DMS153 (cell line): ENCODE measurements around the gene PTPRG.

Experiments
- DNase-seq: peaks from one replicate; lab custom pipeline; 2025; lab: John Stamatoyannopoulos, UW

Gene PTPRG

GRCh38 chr3:61618231-61618630 lies 56.9 kb downstream of the PTPRG start:
- DNase-seq = no peak

GRCh38 chr3:61618871-61619270 lies 57.5 kb downstream of the PTPRG start:
- DNase-seq = no peak

- DNase-seq = no peak
Observed at GRCh38 chr3:61620073-61620472, 58.7 kb downstream of the PTPRG start.

GRCh38 chr3:61624300-61624699 lies 62.9 kb downstream of the PTPRG start:
- DNase-seq = no peak

GRCh38 chr3:61625429-61625828 lies 64.1 kb downstream of the PTPRG start:
- DNase-seq = no peak

- no peak for DNase-seq
Observed at GRCh38 chr3:61626484-61626883, 65.1 kb downstream of the PTPRG start.

DNA sequence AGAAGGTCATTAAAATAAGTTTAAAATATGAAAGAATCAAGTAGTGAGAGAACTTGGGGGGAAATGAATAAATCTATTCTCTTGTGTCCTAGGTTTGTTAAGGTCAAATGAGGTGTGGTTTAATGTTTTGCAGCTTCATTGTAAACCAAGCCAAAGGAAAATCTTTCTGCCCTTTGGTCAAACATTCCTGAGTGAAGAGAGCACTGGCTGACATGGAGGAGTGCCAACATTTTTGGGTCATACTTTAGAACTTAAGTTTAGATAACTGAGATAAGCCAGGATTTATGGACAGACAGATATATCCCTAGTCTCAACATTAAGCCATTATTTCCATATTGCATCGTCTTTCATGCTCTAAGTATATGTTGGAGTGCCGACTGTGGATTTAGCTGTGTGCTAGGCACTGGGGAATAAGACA lies 66.4 kb downstream of the PTPRG start:
- DNase-seq = no peak

- no peak for DNase-seq
Observed at GRCh38 chr3:61628636-61629035, 67.3 kb downstream of the PTPRG start.

- DNase-seq = no peak
Observed at GRCh38 chr3:61629442-61629841, 68.1 kb downstream of the PTPRG start.

GRCh38 chr3:61631108-61631769 lies 69.9 kb downstream of the PTPRG start:
- no peak for DNase-seq

GRCh38 chr3:61632568-61633175 lies 71.3 kb downstream of the PTPRG start:
- no peak for DNase-seq

DNA sequence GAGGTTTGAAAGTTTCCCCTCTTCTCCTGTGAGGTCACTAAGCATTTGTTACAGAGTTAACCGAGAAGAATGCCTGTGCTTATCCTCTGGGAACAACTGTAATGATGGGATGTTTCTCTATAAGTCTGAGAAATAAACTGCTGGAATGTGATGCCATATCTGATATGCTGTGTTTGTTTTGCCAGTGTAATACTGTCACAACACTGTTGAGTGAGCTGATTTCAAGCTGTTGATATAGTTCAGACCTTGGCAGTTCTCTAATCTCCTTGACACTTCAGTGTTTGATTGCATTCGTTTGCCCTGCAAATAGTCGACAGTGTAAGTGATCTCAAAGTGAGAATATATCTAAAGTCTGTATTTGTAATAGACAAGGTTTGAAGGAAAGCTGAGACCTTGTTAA lies 73.3 kb downstream of the PTPRG start:
- DNase-seq = no peak

DNA sequence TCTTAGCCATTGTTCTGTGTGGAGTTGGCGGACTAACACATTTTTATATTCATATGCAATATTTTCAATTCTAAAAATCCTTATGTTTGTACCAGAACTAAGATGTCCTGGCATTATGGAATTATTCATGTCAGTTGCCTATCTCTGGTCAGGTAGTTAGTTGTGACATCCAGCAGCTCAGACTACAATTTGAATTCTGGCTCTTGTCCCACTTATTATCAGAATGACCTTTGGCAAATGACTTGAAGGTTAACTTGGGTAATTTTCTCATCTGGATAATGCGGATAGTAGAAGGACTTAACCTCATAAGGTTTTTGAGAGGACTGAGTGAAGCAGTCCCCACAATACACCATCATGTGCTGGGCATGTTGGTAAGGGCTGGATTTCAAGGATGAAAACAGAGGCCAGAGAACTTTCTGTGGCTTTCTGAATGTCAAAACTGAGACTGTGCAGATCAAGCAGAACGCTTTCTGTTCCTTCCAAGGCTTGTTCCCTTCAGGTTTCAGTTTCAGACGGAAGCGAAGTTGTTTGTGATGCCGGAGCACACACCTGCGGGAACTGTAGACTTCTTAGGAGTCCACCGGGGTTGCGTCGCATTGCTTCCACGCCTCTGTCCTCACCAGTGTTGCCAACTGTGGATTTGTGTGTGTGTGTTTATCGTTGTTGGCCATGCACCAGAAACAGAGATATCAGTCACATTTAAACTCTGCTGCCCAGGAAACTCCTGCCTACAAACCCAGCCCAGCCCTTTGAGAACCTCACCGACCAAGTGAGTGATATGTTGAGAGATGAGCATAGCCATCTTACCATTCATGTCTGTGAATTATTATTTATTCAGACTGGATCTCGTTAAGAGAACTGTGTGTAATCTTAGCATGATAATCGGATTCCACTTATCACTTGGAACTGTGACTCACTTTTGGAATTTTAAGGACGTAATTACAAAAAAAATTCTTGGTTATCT lies 76.0 kb downstream of the PTPRG start:
- DNase-seq = no peak

DNA sequence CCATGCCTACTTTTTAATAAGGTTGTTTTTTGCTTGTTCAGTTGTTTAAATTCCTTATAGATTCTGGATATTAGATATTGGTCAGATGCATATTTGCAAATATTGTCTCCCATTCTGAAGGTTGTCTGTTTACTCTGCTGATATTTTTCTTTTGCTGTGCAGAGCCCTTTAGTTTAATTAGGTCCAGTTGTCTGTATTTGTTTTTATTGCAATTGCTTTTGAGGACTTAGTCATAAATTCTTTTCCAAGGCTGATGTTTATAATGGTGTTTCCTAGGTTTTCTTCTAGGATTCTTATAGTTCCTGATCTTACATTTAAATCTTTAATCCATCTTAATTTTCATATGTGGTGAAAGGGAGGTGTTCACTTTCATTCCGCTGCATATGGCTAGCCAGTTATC lies 77.4 kb downstream of the PTPRG start:
- DNase-seq = no peak

DNA sequence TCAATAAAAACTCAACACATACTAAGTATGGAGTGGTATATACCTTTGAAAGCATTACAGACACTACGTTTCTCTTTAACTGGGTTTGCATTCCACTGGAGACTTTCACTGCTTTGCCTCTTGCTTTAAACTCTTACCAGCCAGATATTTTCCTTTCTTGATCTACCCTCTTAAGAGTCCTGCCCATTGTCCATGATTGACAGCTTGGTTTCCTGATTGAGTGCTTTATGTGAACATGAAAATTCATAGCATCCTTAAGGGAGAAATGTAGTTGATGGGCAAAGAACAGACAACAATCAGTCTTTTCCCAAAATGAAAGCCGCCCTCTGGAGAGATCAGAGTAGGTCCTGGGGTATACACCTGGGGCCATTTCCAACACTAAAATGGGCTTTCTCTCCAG lies 78.6 kb downstream of the PTPRG start:
- no peak for DNase-seq

DNA sequence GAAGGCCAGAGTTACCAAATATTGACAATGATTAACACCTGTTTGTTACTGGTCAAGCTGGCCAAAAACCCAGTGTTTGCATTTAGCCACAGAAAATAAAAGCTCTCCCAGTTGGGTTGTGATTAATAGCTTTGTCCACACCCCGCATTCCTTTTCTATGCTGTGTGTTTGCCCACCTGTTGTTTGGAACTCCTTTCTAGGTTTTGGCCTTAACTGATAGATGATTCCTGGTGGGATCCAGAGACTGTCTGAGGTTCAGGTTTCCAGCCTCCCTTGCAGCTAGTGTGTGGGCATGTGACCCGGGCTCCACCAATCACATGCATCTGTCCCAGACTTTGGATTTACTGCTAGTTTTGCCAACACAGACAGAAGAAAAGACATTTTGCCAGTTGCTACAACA lies 83.8 kb downstream of the PTPRG start:
- no peak for DNase-seq

GRCh38 chr3:61646360-61646759 lies 85.0 kb downstream of the PTPRG start:
- no peak for DNase-seq

DNA sequence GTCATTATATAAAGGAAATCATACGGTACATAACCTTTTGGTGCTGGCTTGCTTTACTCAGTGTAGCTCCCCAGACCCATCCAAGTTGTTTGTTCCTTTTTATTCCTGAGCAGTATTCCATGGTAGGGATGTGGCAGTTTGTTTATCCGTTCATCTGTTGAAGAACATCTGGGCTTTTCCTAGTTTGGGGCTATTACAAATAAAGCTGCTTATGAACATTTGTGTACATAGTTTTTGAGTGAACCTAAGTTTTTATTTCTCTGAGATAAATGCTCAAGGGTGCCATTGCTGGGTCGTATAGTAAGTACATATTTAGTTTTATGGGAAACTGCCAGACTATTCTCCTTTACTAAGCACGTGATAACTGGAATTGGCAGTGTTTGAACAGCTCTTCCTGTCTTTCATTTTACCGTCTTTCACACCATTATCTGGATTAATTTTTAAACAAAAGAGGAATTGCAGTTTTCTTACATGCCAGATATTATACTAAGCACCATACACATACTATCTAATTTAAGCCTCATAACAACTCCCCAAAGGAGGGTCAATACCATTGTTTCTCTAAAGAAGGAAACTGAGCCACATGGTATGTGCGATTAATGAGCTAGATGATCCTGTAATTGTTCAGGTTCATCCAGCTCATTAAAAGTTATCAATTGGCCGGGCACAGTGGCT lies 85.6 kb downstream of the PTPRG start:
- no peak for DNase-seq

DNA sequence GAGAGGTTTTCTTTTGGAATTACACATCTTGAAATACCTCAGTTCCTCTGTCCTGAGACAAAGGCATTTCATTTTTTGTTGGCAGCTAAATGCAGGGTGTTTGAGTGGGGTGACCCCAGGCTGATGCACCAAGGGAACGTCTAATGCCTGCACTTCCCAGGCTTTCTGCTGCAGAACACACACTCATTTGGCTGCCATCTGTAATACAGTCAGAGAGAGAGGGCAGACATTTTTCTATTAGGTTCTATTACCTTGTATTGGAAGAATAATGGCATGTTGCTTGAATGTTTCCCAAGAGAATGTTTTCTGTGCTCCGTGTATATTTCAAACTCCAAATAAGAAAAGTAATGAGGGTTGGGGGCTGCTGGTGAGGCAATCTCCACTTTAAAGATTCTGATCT lies 87.1 kb downstream of the PTPRG start:
- DNase-seq = no peak

DNA sequence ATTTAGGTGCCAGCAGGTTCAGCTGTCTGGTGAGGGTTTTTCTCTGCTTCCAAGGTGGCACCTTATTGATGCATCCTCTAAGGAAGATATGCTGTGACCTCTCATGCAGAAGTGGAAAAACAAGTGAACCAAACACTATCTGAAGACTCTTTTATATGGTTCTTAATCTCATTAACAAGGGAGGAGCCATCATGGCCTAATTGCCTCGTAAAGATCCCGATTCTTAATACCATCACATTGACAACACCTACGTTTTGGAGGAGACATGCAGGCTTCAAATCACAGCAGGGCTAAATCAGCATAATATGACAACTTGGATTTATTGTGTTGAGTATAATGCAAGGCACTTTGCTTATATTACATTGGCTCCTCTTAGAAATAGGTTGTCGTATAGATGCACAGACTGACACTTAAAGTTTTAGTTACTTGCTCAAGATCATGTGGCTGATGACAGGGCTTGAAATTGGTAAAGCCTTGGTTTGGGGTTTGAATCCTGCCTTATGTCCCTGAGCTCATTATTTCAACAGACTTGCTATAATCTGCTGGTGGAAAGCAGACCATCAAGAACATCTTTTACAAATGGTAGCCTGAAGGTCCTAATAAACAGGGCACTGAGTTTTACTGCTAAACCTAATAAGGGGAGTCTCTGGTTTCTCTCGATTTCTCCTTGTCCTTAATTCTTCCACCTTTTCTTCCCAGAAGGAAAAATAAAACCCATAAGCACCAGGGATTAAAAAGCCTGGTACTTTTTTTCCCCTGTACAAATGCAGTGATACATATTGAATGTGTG lies 88.2 kb downstream of the PTPRG start:
- DNase-seq = no peak

- no peak for DNase-seq
Observed at GRCh38 chr3:61650276-61650675, 88.9 kb downstream of the PTPRG start.
